ENCODE data around the gene SIRT7.

The SIRT7 gene, protein sequence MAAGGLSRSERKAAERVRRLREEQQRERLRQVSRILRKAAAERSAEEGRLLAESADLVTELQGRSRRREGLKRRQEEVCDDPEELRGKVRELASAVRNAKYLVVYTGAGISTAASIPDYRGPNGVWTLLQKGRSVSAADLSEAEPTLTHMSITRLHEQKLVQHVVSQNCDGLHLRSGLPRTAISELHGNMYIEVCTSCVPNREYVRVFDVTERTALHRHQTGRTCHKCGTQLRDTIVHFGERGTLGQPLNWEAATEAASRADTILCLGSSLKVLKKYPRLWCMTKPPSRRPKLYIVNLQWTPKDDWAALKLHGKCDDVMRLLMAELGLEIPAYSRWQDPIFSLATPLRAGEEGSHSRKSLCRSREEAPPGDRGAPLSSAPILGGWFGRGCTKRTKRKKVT

DNA sequence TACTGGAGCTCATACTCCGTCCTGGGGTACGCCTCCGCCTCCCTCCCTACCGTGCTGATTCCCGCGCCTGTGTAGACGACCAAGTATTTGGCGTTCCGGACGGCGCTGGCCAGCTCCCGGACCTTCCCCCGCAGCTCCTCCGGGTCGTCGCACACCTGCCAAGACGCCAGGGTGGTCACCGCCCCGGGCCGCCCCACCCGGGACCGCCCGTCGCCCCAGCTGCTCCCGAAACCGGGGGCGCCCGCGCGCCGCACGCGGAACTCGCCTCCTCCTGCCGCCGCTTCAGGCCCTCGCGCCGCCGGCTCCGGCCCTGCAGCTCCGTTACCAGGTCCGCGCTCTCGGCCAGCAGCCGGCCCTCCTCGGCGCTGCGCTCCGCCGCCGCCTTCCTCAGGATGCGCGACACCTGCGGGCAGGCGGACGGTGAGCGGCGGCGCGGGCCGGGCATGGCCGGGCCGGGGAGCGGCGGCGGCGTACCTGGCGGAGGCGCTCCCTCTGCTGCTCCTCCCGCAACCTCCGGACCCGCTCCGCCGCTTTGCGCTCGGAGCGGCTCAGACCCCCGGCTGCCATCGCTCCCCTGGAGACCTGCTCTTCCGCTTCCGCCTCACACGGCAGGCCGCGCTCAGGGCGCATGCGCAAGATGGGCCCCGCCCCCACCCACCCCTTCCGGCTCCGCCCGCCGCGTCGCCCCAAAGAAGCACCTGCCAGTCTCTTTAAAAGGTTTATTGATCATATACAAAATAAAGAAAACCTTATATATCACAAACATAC lies at the start of gene SIRT7:
Gene SIRT7 (minus strand): TSS at position 612 of the 768 bp plus-strand sequence. CDS start 45 bp downstream, at position 567.
- DNase-seq, result peak; percentile 68

DNA sequence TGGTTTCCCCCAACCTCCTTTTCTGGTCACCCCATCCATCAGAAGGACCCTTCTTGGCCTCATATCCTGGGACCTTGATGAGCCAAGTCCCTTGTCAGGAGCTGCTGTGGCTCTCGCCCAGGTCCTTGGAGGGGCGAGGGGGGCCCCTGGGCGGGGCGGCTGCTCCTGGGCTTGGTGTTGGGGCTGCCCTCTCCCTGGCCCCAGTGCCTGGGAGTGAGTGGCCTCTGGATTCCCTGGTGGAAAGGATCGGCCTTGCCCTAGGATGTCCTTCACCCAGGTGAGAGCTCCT lies 49.2 kb upstream of the SIRT7 start:
- no peak for DNase-seq

DNA sequence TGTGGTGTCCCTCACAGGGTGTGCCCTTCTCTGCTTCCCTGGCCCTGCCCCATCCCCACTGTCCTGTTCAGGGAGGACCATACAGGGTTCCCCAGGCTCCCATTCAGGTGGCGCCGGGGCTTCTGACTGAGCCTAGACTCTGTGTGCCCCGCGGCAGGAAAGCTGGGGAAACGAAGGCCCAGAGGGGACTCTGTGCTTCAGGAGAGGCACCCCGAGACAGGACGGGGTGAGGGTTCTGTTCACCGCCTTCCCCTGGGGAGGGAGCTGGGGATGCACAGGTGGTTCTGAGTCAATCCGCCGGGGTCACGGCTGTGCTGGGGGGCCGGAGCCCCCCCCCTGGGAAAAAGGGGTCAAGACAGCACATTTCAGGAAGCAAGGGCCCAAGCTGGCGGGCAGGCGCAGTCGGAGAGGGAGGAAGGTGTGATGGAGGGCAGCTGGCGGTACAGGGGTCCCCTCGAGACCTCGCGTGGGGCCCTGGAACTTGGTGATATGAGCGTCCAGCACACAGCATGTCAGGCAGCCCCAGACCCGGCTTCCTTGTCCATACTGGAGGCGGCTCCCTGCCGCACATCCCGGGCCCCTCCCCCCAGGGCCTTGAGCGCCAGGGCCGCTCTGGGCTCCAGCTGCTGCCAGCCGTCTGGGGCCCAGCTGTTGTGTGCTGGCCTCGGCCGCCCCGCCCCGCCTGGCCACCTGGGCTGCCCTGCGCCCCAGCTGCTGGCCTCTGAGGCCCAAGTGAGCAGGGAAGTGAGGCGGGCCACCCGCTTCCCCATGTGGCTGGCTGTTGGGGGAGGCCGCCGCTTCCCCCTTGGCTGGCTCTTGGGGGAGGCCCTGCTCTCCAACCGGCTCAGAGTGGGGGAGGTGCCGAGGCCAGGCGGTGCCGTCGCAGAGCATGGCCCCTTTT lies 48.6 kb upstream of the SIRT7 start:
- no peak for DNase-seq

DNA sequence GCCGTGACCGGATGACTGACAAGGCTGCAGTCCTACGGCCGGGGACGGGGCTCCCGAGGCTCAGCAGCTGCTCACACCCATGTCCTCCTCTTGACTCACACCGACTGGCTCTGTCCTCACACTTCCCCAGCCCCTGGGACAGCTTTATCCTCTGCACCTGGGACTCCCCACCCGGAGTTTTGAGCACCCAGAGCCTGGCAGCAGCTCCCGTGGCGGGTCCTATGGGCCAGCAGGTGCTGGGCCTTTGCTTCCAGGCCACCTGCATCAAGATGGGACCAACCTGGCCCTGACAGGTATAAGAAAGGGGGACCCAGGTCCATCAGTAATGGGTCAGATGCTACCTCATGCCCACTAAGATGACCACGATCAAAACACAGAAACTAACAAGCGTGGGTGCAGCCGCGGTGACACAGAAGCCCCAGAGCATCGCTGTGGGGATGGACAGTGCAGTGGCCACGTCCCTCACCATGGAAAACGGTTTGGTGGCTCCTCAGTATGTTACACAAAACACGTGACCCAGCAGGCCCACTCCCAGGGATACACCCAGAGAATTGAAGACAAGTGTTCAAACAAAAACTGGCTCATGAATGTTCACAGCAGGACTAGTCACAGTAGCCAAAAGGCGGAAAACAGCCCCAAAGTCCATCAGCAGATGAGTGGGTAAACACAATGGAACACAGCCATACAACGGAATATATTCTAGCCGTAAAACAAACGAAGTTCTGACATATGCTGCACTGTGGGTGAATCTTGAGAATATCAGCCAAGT lies 46.3 kb upstream of the SIRT7 start:
- no peak for DNase-seq

DNA sequence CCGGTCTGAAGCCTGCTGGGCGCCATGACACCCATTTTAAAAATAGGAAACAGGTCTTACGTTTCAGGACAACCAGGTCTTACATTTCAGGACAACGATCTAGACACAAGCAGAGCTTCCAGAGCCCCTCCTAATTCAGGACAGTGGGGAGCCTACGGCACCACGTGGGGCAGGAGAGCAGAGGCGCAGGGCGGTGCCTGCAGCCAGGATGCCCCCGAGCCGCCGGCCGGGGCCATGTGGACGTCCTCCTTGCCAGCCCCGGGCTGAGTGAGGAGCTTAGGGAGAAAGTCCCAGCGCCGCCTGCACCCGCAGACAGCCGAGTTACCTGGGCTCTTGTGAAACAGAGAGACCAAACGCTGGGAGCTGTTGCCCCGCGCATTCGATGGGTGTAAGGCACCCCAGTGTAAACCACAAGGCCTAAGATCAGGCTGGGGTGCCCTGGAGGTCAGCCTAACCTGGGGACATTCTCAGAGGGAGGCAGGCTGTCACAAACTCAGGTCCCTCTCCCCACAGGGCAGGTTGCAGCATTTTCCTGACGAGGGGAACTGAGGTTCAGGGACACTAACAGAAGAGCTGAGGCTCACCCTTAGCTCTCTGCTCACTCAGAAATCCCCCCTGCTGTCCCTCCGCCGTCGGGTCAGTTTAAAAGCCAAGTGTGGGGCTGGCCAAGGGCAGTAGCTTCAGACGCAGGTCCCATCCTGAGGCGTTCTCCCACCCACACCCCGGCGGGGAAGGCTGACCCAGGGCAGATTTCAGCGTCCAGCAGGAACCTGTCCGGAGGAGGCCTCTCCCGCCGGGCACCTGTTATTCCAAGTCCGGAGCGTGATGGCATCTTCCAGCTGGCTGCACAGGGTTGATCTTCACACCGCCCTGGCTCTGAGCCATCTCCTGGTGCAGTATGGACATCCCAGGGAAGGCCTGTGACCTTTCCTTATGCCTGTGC lies 44.8 kb upstream of the SIRT7 start:
- DNase-seq, result no peak

DNA sequence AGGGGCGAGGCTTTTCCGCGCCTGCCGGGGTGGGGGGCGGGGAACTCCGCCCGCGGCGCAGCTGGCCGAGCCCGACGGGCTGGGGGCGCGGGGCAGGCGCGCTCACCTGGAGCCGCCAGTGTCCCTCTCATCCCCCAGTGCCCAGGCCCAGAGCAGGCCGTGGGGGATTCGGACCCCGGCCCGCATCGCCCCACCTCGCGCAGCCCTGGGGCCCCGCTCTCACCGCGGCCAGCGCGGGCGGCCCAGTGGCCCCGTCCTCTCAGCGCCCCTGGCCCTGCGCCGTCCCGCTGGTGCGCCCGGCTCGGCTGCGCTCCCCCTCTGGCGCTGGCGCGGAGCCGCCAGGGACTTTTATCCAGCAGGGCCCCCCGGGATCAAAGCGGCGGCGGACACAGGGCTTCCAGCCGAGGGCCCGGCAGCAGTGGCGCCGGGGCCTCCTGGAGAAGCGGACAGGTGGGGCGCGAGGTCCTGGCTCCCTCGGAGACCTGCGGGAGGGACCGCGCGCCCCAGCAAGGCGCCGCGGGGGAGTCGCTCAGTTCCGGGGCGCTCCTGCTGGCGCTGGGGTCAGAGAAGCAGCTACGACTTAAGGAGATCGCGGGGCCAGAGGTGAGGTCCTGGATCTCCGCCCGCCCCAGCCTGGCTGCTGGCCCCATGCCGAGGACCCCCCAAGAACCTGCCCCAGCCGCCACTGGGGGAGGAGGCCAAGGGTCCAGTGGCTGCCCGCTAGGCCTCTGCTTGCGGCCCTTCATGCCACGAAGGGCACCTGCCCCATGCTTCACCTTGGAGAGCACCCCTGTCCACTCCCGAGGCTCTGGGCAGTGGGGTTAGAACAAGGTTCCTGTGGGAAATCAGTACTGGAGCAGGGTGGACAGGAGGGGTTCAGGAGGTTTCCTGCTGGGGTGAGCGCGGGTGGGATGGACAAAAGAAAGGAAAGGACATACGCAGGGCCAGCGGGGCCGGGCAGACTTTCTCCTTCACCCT lies 43.8 kb upstream of the SIRT7 start:
- DNase-seq, result no peak

DNA sequence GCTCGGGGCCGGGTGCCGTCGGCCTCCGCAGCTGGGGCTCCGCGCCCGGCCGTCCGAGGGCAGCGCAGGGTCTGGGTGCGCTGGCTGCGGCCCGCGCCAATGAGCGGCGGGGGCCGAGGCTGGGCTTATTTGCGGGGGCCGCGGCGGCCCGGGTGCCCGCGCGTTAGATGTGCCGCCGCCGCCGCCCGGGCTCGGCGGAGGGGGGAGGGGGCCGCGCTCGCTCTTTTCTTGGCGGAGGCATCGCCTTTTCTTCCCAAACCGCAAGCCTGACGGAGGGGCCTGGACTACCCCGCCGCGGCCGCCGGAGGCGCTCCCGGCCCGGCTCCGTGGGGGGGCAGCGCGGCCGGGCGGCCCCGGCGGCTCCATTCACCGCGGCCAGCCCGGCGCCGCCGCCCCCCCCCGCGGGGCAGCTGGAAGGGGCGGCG lies 43.1 kb upstream of the SIRT7 start, which contains the start of gene NOTUM:
Gene NOTUM (minus strand): TSS at position 101 of the 425 bp plus-strand sequence. CDS start 278 bp downstream, outside the sequence.
- no peak for DNase-seq

DNA sequence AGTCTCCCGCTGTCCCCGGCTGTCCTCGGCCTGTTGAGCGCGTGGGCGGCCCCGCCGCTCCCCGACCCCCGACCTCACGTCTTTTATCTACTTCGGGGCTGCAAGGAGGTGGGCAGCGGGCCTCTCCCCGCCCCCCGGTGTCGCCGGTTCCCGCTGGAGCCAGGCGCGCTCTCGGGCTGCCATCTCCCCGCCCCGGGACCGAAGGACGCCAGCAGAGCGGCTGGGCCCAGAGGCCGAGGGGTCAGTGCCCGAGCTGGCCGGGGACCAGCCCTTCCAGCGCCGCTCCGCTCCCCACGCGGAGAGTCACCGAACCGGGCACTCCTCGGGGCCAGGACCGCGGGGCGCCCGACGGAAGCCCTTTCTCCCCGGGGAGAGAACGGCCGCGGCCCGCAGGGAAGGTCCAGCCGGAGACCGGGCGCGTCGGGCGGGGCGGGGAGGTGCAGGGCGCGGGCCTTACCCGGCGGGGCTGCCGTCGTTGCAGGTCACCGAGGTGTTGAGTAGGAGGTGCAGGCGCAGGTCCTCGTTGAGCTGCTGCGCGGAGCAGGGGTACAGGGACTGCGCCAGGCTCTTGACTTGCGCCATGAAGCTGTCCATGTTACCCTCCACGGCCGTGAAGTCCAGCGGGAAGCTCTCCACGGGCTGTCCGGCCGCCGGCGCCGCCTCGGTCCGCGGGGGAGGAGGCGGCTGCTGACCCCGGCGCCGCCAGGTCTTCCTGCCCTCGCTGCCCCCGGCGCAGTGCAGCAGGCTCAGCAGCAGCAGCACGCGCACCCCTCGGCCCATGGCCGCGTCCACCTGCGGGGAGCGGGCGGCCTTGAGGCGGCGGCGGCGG lies 42.4 kb upstream of the SIRT7 start:
- DNase-seq, result no peak

DNA sequence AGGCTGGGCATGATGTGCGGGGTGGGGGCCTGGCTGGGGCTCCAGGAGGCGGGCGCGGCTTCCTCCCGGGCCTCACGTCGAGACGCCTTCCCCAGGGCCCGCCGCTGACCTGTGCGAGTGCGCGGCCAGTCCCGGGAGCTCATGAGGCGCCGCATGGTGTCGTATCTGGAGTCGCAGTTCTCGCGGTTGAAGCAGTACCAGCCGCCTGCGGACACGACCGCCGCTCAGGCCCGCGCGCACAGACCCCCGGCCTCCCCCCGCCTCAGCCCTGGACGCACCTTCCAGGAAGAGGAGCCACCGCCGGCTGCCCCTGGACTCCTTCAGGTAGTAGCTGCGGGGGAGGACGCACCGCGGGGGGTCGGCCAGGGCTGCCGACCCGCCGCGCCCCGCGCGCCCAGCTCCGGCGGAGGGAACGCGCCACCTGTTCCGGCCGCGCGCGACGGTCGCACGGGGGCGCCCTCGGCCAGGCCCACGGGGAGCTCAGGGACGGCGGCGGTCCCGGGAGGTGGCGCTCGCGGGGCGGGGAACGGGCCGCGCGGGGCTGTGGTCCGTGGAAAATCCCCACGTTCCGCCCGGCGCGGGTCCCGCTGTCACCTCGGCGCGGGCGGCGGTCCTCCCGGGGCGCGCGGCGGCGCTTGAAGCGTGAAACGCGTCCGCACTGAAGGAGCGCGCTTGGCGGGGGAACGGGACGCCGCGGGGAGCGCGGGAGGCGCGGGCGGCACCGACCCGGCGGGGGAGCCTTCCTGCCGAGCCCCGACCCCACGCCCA lies 41.6 kb upstream of the SIRT7 start:
- DNase-seq, result peak; percentile 60

DNA sequence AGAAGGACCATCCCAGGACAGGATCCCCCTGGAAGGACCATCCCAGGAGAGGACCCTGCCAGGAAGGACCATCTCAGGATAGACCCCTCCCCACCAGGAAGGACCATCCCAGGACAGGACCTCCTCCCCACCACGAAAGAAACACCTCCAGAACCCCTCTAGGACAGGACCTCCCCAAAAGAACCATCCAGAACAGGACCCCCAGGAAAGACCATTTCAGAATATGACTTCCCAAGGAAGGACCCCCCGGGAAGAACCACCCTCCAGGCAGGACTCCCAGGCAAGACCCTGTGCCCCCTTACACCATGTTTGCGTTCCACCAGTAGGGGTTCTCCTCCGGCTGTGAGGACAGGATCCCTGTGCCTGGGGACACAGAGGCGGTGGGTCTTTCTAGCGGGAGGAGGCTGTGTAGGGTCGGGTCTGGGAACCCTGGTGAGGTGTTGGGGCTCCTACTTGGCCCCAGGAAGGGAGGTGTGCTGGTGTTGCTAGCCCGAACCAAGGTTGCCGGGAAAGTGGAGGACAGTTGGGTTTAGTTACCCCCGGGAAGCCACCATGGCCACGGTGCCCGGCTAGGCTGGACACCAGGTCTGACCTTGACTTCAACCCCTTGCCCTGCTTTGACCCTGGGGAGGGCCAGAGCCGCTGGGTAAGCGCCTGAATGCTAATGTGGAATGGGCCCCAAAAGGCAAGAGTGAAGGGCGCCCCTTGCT lies 40.8 kb upstream of the SIRT7 start:
- DNase-seq, result no peak

DNA sequence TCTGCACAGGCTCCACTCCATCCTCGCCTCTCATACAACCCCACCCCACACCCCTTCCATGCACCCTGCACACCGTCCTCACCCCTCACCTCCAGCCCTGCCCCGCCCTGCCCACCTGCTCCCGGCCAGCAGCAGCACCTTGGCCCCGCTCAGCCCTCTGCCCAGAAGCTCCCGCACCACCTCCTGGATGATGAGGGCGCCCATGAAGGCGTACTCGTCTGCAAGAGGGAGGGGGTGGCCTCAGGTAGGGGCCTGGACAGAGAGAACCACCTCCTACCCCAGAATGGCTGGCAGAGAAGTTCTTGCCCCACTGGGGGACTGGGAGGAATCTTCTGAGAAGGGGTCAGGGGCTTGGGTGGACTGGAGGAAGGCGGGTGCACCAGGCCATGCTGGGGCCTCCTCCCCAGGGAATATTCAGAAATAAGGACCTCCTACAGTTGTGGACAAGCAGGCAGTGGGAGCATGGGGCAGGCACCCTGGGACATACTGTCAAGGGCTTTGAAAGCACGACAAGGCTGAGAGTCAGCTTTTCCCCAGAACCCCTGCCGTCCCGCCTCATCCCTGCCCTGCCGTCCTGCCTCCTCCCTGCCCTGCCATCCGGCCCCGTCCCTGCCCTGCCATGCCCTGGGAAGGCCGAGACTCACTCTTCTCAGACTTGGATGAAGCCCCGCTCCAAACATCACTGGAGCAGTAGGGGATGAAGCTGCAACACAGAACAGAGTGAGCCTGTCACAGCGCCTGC lies 39.9 kb upstream of the SIRT7 start:
- DNase-seq, result no peak

DNA sequence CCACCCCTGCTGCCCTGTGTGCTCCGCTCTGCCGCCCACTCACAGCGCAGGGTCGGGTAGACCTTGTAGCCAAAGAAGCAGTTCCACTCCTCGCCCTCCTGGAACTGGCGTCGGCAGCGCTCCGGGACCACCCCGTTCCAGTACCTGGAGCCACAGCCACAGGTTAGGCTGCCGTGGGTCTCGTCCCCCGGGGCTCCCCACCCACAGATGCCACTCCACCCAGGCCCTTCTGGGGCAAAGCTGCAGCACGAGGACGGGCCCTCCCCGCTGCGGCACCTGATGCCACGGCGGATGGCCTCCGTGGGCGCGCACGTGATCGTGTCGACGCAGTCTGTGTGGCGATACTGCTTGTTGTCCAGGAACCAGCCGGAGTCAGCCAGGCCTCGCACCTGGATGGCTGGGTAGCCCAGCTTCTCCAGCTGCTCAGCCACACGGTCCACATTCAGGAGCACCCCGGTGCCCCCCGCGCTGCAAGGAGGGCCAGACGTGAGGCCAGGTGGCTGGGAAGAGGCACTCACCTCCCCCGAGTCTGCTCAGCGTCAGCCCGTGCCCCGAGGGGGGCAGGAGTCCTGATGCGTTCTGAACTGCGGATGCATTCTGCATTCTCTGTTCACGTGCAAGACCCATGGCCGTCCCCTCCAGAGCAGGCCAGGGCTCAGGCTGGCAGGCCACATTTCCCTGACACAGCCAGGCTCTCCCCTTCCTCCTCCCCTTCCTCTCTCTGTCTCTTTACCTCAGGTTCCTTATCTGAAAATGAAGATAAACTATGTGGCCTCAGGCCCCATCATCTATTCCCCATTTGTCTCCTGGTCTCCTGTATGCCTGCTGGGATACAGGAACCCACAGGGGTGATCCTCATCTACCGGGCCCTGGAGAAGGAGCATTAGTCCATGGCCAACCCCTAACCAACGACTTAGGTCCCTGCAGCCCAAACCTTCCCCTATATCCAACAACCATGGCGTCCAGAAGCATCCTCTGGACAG lies 38.9 kb upstream of the SIRT7 start:
- no peak for DNase-seq

DNA sequence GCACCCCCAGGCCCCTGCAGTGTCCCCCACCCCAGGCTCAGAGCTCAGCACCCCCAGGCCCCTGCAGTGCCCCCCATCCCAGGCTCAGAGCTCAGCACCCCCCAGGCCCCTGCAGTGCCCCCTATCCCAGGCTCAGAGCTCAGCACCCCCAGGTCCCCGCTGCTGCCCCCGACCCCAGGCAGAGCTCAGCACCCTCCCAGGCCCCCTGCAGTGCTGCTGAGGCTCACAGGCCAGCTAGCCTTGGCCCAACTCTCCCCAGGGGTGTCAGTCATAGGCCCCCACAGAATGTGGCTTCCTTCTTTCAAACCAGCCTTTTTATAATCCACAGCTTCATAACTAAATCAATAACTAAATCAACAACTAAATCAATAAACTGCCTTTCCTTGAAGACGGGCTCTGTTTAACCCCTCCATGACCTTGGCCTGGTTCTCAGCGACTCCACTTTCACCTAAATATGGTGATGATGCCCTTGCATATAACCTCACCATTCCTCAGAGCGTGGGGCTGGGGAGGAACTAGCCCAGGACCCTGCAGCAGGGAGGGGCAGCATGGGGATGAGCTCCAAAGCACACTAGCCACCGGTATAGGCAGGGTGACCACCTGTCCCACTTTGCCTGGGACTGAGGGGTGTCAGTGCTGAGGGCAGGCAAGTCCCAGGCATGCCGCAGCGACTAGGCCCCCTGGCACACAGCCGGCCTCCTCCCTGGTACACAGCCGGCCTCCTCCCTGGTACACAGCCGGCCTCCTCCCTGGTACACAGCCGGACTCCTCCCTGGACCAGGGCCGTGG lies 38.0 kb upstream of the SIRT7 start:
- no peak for DNase-seq

DNA sequence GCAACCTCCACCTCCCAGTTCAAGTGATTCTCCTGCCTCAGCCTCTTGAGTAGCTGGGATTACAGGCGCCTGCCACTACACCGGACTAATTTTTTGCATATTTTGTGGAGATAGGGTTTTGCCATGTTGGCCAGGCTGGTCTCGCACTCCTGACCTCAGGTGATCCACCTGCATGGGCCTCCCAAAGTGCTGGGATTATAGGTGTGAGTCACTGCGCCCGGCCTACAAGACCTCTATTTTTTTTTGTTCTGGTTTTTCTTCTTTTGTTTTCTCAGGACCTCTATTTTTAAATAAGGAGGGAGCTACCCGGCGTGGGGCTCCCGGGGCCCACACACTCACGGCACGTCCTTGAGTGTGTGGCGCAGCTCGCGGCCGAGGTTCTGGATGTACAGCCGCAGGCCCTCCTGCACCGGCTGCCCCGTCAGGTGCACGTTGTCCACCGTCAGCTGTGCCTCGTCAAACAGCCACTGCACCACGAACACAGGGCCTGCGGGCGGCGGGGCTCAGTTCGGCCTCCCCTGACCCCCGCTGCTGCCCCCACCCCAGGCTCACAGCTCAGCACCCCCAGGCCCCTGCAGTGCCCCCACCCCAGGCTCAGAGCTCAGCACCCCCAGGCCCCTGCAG lies 37.2 kb upstream of the SIRT7 start:
- DNase-seq, result no peak
